Neutrophil (primary cell): ENCODE data around the gene MT1X.
A peak's percentile ranks its signal among the peaks of the same experiment; 100 is the strongest.

Experiments
- H3K27ac ChIP-seq: fragments of 200-600 bp; sonication (generic); 2 replicates; pipeline ENCODE4 v1.5.1; 2016; ENCODE audit warnings: mild to moderate bottlenecking, moderate library complexity
- H3K27me3 ChIP-seq: fragments of 200-600 bp; sonication (generic); 2 replicates; pipeline ENCODE4 v1.6.0; 2016; ENCODE audit warnings: mild to moderate bottlenecking
- H3K36me3 ChIP-seq: fragments of 200-600 bp; sonication (generic); 2 replicates; pipeline ENCODE4 v1.5.1; 2017
- H3K4me1 ChIP-seq, 2 experiments: fragments of 200-600 bp in 1 of 2; sonication (generic) in 1 of 2; 1 replicate in 1 of 2; 2 replicates in 1 of 2; pipeline versions ENCODE4 v1.5.1 to v1.6.1; 2013 to 2016; ENCODE audit warnings: low read depth in 1 of 2, low read length in 1 of 2, mild to moderate bottlenecking in 1 of 2, moderate library complexity in 1 of 2; ENCODE audit not compliant: control insufficient read depth in 1 of 2, insufficient read depth in 1 of 2
- H3K4me3 ChIP-seq, 2 experiments: fragments of 200-600 bp in 1 of 2; sonication (generic) in 1 of 2; 1 replicate in 1 of 2; 2 replicates in 1 of 2; pipeline ENCODE4 v1.5.1; 2013 to 2016; ENCODE audit warnings: low read depth in 1 of 2, low read length in 1 of 2, mild to moderate bottlenecking in 1 of 2, moderate library complexity in 1 of 2
- H3K9me3 ChIP-seq: fragments of 200-600 bp; sonication (generic); 2 replicates; pipeline ENCODE4 v1.5.1; 2016
- CTCF ChIP-seq: fragments of 200-600 bp; sonication (generic); IDR thresholded peaks from 2 replicates; pipeline ENCODE4 v1.5.1; 2016; ENCODE audit warnings: antibody characterized with exemption

MT1X gene

GRCh38 chr16:56681939-56682702, at the start of gene MT1X:
TSS of gene MT1X (plus strand) at chr16:56682470. CDS start at chr16:56682541, 71 bp downstream.
- H3K4me3 ChIP-seq = peak within 1 kb of the TSS; percentile 56 to 63
- no peak for TF ChIP-seq CTCF
- no peaks in the 10 kb centered on the region for H3K36me3 ChIP-seq
- no peaks in the 10 kb centered on the region for H3K9me3 ChIP-seq
- no peak within 1 kb of the TSS for H3K27ac ChIP-seq
- H3K4me1 ChIP-seq = peaks cover 19 to 34% of the 10 kb centered on the region in 2 experiments
- H3K27me3 ChIP-seq = peaks cover 46% of the 10 kb centered on the region

GRCh38 chr16:56632848-56633365, 49.4 kb upstream of the MT1X start:
- peaks cover 100% of the 10 kb centered on the region for H3K27me3 ChIP-seq
- no peaks in the 10 kb centered on the region for H3K36me3 ChIP-seq
- no peak overlapping the region for H3K27ac ChIP-seq
- peaks cover 0 to 3% of the 10 kb centered on the region in 2 experiments for H3K4me1 ChIP-seq
- TF ChIP-seq CTCF = no peak
- no peaks in the 10 kb centered on the region for H3K9me3 ChIP-seq
- H3K4me3 ChIP-seq = no peak overlapping the region

GRCh38 chr16:56633535-56633934, 48.7 kb upstream of the MT1X start:
- Histone ChIP-seq H3K4me1 (peaks cover 0 to 3% of the 10 kb centered on the region in 2 experiments), H3K4me3 (no peak overlapping the region), H3K27me3 (peaks cover 100% of the 10 kb centered on the region), H3K36me3 (no peaks in the 10 kb centered on the region), H3K27ac (no peak overlapping the region), H3K9me3 (no peaks in the 10 kb centered on the region)
- TF ChIP-seq CTCF = no peak

DNA sequence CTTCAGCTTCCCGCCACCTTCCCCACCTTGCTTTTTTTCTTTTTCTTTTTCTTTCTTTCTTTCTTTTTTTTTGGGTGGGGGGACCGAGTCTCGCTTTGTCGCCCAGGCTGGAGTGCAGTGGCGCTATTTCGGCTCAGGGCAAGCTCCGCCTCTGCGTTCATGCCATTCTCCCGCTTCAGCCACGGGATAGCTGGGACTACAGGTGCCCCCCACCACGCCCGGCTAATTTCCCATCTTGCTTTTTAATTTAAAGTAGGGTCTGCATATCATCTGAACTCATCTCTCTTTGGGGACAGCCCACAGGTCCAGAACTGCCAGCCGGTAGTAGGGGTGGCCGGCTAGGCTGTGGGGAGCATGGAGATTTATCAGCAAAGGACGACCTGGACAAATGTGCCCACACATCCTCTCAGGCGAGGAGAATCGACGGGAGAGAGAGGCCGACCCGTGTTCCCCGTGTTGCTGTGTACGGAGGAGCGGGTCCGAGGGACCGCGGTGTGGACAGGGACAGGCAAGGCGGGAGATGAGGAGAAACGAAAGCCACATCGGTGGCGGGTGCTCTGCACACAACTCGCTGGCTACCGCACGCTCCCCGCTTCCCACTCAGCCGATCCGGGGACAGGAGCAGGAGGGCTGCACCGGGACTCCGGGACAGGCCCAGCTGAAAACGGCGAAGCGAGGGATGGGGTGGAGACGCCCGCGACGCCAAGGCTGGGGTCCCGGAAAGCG, 47.4 kb upstream of the MT1X start:
- TF ChIP-seq CTCF = no peak
- H3K9me3 ChIP-seq = no peaks in the 10 kb centered on the region
- H3K27me3 ChIP-seq = peaks cover 100% of the 10 kb centered on the region
- no peaks in the 10 kb centered on the region for H3K36me3 ChIP-seq
- no peak overlapping the region for H3K27ac ChIP-seq
- no peak overlapping the region for H3K4me3 ChIP-seq
- H3K4me1 ChIP-seq = peaks cover 0 to 3% of the 10 kb centered on the region in 2 experiments

- no peak overlapping the region for H3K4me3 ChIP-seq
- H3K4me1 ChIP-seq = peaks cover 0 to 3% of the 10 kb centered on the region in 2 experiments
- H3K27ac ChIP-seq = no peak overlapping the region
- TF ChIP-seq CTCF = no peak
- H3K36me3 ChIP-seq = no peaks in the 10 kb centered on the region
- peaks cover 100% of the 10 kb centered on the region for H3K27me3 ChIP-seq
- H3K9me3 ChIP-seq = no peaks in the 10 kb centered on the region
Measured at GRCh38 chr16:56635441-56635967, 46.8 kb upstream of the MT1X start.
